Measurements from ENCODE around the gene WDR5. TPM values are rescaled to one million over a fixed set of nuclear protein-coding genes. Genes with fewer than 3 reads are reported as not detected.

WDR5 gene
- total and polyA plus RNA-seq, 2 experiments from 2014 or later = 37.0 to 56.6 TPM

DNA sequence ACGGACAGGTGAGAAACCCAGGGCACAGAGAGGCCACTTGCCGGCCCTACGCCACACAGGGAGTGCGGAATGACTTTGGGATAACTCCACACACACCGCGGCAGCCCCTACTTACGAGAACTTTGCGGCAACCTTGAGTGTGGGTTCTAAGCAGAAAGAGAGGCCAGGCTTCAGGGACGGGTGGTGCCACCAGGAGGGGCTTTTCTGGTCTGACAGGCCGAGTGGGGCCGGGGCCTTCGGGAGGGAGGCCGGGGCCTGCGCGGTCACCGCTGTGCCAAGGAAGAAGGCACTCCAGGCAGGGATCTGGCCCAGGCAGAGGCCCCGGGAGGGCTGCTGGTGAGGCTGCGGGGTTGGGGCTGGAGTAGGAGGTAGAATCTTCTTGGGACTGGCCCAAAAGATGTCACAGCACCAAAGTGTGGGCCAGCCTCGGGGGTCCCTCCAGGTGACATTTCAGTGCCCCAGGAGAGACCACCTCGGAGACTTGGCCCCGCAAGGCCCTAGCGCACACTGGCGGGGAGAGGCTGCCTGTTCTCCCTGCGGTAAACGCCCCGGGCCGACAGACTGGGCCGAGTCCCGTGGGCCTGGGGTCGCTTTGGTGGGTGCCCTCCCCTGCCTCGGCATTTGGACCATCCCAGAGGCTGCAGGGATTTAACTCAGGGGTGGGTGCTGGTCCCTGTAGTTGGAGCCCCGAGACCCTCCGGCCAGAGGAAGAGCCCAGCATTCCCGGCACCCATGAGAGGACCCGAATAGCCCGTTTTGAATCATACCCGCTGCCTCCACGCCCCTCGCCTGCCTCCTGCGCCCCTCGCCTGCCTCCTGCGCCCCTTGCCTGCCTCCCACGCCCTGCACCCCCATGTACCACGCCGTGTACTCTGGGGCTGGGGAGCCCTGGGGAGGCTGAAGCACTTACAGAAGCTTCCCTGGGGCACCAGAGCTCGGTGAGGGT, 37.5 kb downstream of the WDR5 start:
- DNase-seq (ENCODE audit: low spot score) = no peak
- Mint-ChIP-seq H3K4me3 (no peak overlapping the region), H3K27ac (no peak overlapping the region), H3K9me3 (peaks cover 14% of the 10 kb centered on the region; the same call in 2 of the 3 replicates), H3K4me1 (peaks cover 2% of the 10 kb centered on the region; the same call in 2 of the 3 replicates), H3K36me3 (ENCODE audit: low read depth) (peaks cover 5% of the 10 kb centered on the region; the same call in 2 of the 3 replicates), H3K27me3 (ENCODE audit: insufficient read depth, low read depth, poor library complexity) (peaks cover 2% of the 10 kb centered on the region)
- no peaks in the 10 kb centered on the region for H3K27me3 ChIP-seq (ENCODE audit: insufficient read depth)
- H3K4me1 ChIP-seq (ENCODE audit: insufficient read depth) = no peaks in the 10 kb centered on the region
- no peak overlapping the region for H3K4me2 ChIP-seq
- no peaks in the 10 kb centered on the region for H4K20me1 ChIP-seq (replicated peaks; ENCODE audit: insufficient read depth)
- no peak overlapping the region for H2AFZ ChIP-seq
- TF ChIP-seq ZNF331 (CRISPR knock-in tag; IDR thresholded peaks at IDR 0.05; ENCODE audit: low read depth) = no peak
- H3K9me2 ChIP-seq (ENCODE audit: insufficient read depth) = no peaks in the 10 kb centered on the region
- ATAC-seq = no peak
- no peaks in the 10 kb centered on the region for H3K36me3 ChIP-seq (ENCODE audit: insufficient read depth)
- H3K4me3 ChIP-seq = no peak overlapping the region
- H3K79me2 ChIP-seq (replicated peaks; ENCODE audit: insufficient read depth) = no peaks in the 10 kb centered on the region
- H3K27ac ChIP-seq (ENCODE audit: low read depth) = no peak overlapping the region
- H3F3A ChIP-seq (replicated peaks; ENCODE audit: low read depth) = no peaks in the 10 kb centered on the region

DNA sequence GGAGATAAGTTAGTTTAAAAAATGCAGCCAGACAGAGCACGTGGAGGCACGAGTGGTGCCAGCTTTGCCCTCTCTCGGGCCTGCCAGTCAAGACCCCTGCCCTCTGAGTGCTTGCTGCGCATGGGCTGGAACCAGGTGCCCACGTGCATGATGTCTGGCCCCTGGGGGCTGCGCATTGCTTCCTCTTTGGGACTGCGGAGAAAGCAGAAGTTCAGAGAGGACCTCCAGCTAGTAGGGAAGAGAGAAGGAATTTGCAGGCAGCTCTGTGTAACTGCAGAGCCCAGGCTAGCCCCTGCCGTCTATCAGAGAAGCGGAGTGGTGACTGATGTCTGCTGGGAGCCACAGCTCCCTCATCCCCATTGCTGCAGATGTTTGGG, 38.2 kb downstream of the WDR5 start:
- Mint-ChIP-seq H3K27ac (no peak overlapping the region), H3K36me3 (ENCODE audit: low read depth) (no peaks in the 10 kb centered on the region), H3K27me3 (ENCODE audit: insufficient read depth, low read depth, poor library complexity) (peaks cover 3% of the 10 kb centered on the region), H3K4me3 (no peak overlapping the region), H3K9me3 (peaks cover 7% of the 10 kb centered on the region; the same call in 2 of the 3 replicates), H3K4me1 (peaks cover 2% of the 10 kb centered on the region; the same call in 2 of the 3 replicates)
- Histone ChIP-seq H3K9me2 (ENCODE audit: insufficient read depth) (no peaks in the 10 kb centered on the region), H2AFZ (no peak overlapping the region), H3K4me2 (no peak overlapping the region), H3K79me2 (replicated peaks; ENCODE audit: insufficient read depth) (no peaks in the 10 kb centered on the region), H3K36me3 (ENCODE audit: insufficient read depth) (no peaks in the 10 kb centered on the region), H4K20me1 (replicated peaks; ENCODE audit: insufficient read depth) (no peaks in the 10 kb centered on the region), H3F3A (replicated peaks; ENCODE audit: low read depth) (no peaks in the 10 kb centered on the region), H3K27me3 (ENCODE audit: insufficient read depth) (no peaks in the 10 kb centered on the region), H3K27ac (ENCODE audit: low read depth) (no peak overlapping the region), H3K4me1 (ENCODE audit: insufficient read depth) (no peaks in the 10 kb centered on the region), H3K4me3 (no peak overlapping the region)
- DNase-seq (ENCODE audit: low spot score) (no peak), ATAC-seq (no peak)
- TF ChIP-seq, protein P1, sequence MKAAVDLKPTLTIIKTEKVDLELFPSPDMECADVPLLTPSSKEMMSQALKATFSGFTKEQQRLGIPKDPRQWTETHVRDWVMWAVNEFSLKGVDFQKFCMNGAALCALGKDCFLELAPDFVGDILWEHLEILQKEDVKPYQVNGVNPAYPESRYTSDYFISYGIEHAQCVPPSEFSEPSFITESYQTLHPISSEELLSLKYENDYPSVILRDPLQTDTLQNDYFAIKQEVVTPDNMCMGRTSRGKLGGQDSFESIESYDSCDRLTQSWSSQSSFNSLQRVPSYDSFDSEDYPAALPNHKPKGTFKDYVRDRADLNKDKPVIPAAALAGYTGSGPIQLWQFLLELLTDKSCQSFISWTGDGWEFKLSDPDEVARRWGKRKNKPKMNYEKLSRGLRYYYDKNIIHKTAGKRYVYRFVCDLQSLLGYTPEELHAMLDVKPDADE (IDR thresholded peaks at IDR 0.05) = no peak
- TF ChIP-seq, protein P2, sequence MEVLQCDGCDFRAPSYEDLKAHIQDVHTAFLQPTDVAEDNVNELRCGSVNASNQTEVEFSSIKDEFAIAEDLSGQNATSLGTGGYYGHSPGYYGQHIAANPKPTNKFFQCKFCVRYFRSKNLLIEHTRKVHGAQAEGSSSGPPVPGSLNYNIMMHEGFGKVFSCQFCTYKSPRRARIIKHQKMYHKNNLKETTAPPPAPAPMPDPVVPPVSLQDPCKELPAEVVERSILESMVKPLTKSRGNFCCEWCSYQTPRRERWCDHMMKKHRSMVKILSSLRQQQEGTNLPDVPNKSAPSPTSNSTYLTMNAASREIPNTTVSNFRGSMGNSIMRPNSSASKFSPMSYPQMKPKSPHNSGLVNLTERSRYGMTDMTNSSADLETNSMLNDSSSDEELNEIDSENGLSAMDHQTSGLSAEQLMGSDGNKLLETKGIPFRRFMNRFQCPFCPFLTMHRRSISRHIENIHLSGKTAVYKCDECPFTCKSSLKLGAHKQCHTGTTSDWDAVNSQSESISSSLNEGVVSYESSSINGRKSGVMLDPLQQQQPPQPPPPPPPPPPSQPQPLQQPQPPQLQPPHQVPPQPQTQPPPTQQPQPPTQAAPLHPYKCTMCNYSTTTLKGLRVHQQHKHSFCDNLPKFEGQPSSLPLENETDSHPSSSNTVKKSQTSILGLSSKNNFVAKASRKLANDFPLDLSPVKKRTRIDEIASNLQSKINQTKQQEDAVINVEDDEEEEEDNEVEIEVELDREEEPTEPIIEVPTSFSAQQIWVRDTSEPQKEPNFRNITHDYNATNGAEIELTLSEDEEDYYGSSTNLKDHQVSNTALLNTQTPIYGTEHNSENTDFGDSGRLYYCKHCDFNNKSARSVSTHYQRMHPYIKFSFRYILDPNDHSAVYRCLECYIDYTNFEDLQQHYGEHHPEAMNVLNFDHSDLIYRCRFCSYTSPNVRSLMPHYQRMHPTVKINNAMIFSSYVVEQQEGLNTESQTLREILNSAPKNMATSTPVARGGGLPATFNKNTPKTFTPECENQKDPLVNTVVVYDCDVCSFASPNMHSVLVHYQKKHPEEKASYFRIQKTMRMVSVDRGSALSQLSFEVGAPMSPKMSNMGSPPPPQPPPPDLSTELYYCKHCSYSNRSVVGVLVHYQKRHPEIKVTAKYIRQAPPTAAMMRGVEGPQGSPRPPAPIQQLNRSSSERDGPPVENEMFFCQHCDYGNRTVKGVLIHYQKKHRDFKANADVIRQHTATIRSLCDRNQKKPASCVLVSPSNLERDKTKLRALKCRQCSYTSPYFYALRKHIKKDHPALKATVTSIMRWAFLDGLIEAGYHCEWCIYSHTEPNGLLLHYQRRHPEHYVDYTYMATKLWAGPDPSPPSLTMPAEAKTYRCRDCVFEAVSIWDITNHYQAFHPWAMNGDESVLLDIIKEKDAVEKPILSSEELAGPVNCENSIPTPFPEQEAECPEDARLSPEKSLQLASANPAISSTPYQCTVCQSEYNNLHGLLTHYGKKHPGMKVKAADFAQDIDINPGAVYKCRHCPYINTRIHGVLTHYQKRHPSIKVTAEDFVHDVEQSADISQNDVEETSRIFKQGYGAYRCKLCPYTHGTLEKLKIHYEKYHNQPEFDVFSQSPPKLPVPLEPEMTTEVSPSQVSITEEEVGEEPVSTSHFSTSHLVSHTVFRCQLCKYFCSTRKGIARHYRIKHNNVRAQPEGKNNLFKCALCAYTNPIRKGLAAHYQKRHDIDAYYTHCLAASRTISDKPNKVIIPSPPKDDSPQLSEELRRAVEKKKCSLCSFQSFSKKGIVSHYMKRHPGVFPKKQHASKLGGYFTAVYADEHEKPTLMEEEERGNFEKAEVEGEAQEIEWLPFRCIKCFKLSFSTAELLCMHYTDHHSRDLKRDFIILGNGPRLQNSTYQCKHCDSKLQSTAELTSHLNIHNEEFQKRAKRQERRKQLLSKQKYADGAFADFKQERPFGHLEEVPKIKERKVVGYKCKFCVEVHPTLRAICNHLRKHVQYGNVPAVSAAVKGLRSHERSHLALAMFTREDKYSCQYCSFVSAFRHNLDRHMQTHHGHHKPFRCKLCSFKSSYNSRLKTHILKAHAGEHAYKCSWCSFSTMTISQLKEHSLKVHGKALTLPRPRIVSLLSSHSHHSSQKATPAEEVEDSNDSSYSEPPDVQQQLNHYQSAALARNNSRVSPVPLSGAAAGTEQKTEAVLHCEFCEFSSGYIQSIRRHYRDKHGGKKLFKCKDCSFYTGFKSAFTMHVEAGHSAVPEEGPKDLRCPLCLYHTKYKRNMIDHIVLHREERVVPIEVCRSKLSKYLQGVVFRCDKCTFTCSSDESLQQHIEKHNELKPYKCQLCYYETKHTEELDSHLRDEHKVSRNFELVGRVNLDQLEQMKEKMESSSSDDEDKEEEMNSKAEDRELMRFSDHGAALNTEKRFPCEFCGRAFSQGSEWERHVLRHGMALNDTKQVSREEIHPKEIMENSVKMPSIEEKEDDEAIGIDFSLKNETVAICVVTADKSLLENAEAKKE (CRISPR knock-in tag; IDR thresholded peaks at IDR 0.05) = no peak
- no peak for TF ChIP-seq EZH2 (IDR thresholded peaks at IDR 0.05; ENCODE audit: low read depth, unreplicated experiment)
- TF ChIP-seq, protein P3, sequence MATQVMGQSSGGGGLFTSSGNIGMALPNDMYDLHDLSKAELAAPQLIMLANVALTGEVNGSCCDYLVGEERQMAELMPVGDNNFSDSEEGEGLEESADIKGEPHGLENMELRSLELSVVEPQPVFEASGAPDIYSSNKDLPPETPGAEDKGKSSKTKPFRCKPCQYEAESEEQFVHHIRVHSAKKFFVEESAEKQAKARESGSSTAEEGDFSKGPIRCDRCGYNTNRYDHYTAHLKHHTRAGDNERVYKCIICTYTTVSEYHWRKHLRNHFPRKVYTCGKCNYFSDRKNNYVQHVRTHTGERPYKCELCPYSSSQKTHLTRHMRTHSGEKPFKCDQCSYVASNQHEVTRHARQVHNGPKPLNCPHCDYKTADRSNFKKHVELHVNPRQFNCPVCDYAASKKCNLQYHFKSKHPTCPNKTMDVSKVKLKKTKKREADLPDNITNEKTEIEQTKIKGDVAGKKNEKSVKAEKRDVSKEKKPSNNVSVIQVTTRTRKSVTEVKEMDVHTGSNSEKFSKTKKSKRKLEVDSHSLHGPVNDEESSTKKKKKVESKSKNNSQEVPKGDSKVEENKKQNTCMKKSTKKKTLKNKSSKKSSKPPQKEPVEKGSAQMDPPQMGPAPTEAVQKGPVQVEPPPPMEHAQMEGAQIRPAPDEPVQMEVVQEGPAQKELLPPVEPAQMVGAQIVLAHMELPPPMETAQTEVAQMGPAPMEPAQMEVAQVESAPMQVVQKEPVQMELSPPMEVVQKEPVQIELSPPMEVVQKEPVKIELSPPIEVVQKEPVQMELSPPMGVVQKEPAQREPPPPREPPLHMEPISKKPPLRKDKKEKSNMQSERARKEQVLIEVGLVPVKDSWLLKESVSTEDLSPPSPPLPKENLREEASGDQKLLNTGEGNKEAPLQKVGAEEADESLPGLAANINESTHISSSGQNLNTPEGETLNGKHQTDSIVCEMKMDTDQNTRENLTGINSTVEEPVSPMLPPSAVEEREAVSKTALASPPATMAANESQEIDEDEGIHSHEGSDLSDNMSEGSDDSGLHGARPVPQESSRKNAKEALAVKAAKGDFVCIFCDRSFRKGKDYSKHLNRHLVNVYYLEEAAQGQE (IDR thresholded peaks at IDR 0.05; ENCODE audit: unreplicated experiment) = no peak
- no peak for TF ChIP-seq JUNB (IDR thresholded peaks at IDR 0.05; ENCODE audit: unreplicated experiment)
- TF ChIP-seq, protein P4, sequence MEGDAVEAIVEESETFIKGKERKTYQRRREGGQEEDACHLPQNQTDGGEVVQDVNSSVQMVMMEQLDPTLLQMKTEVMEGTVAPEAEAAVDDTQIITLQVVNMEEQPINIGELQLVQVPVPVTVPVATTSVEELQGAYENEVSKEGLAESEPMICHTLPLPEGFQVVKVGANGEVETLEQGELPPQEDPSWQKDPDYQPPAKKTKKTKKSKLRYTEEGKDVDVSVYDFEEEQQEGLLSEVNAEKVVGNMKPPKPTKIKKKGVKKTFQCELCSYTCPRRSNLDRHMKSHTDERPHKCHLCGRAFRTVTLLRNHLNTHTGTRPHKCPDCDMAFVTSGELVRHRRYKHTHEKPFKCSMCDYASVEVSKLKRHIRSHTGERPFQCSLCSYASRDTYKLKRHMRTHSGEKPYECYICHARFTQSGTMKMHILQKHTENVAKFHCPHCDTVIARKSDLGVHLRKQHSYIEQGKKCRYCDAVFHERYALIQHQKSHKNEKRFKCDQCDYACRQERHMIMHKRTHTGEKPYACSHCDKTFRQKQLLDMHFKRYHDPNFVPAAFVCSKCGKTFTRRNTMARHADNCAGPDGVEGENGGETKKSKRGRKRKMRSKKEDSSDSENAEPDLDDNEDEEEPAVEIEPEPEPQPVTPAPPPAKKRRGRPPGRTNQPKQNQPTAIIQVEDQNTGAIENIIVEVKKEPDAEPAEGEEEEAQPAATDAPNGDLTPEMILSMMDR (conservative IDR thresholded peaks at IDR 0.05; ENCODE audit: low read depth in 2 of 2) = no peak
